Stimulated activated CD4-positive, alpha-beta T cell treated with anti-CD3 and anti-CD28 coated beads, TNF-alpha, amount 100 ng/mL, for 24 hours (primary cell): ENCODE measurements around the gene ZNF217.
"Not testable (repeated sequence)": the region's sequence is repeated elsewhere in the genome, so short reads cannot be mapped to it uniquely, and the experiment has no call there.

Source experiments
- DNase-seq, 3 experiments: peaks; one replicate each; pipeline ENCODE4 v3.0.0-alpha.2; 2020; ENCODE audit warnings: low read depth in 3 of 3

ZNF217 gene

GRCh38 chr20:53569005-53569404 lies 24.6 kb downstream of the ZNF217 start:
- DNase-seq: no peak

- no peak for DNase-seq
Observed at GRCh38 chr20:53568351-53568750, 25.3 kb downstream of the ZNF217 start.

GRCh38 chr20:53567379-53567917 lies 26.2 kb downstream of the ZNF217 start:
- no peak for DNase-seq

GRCh38 chr20:53566623-53567022 lies 27.0 kb downstream of the ZNF217 start:
- DNase-seq: not testable (repeated sequence)

- DNase-seq: no peak
Observed at GRCh38 chr20:53565254-53565653, 28.4 kb downstream of the ZNF217 start.

GRCh38 chr20:53562104-53562764 lies 31.4 kb downstream of the ZNF217 start:
- DNase-seq: not testable (repeated sequence)

- DNase-seq: no peak
Observed at GRCh38 chr20:53561505-53561904, 32.1 kb downstream of the ZNF217 start.

- DNase-seq: no peak
Observed at GRCh38 chr20:53559816-53560215, 33.8 kb downstream of the ZNF217 start.

- DNase-seq: no peak
Observed at GRCh38 chr20:53557130-53557529, 36.5 kb downstream of the ZNF217 start.

GRCh38 chr20:53556267-53556897 lies 37.3 kb downstream of the ZNF217 start:
- no peak for DNase-seq

GRCh38 chr20:53555816-53556215 lies 37.8 kb downstream of the ZNF217 start:
- no peak for DNase-seq

- no peak for DNase-seq
Observed at GRCh38 chr20:53555081-53555480, 38.6 kb downstream of the ZNF217 start.

- not testable (repeated sequence) for DNase-seq
Observed at GRCh38 chr20:53552572-53552893, 41.1 kb downstream of the ZNF217 start.

- DNase-seq: not testable (repeated sequence)
Observed at GRCh38 chr20:53551719-53552571, 41.7 kb downstream of the ZNF217 start.

GRCh38 chr20:53550280-53551187 lies 43.1 kb downstream of the ZNF217 start:
- no peak for DNase-seq

- peak in 2 of 3 experiments; percentile 3 to 6 for DNase-seq
Observed at GRCh38 chr20:53547664-53548239, 45.9 kb downstream of the ZNF217 start.

- no peak for DNase-seq
Observed at GRCh38 chr20:53539516-53539915, 54.1 kb downstream of the ZNF217 start.

GRCh38 chr20:53536382-53536781 lies 57.3 kb downstream of the ZNF217 start:
- not testable (repeated sequence) for DNase-seq

- no peak for DNase-seq
Observed at GRCh38 chr20:53535878-53536277, 57.8 kb downstream of the ZNF217 start.

- no peak for DNase-seq
Observed at GRCh38 chr20:53534037-53534436, 59.6 kb downstream of the ZNF217 start.

GRCh38 chr20:53533500-53533899 lies 60.1 kb downstream of the ZNF217 start:
- no peak for DNase-seq
